H9 (cell line): Measurements from ENCODE around the gene RNF8. TPM values are rescaled to one million over a fixed set of nuclear protein-coding genes. Genes with fewer than 3 reads are reported as not detected.

ENCODE experiments used
- DNase-seq: peaks from one replicate; pipeline ENCODE4 v3.0.0-alpha.2; 2017
- H2AFZ ChIP-seq: one replicate; pipeline ENCODE4 v1.6.1; 2013; ENCODE audit warnings: mild to moderate bottlenecking, low read length, control low read depth, moderate library complexity
- H2AK5ac ChIP-seq: 2 replicates; pipeline ENCODE4 v1.6.1; 2013; ENCODE audit warnings: low read length, control low read depth, mixed read lengths; ENCODE audit not compliant: insufficient read length
- H2BK120ac ChIP-seq: one replicate; pipeline ENCODE4 v1.6.1; 2013; ENCODE audit warnings: low read depth, mild to moderate bottlenecking, low read length, control low read depth, inconsistent platforms; ENCODE audit not compliant: poor library complexity, severe bottlenecking
- H2BK12ac ChIP-seq: 2 replicates; pipeline ENCODE4 v1.6.1; 2013; ENCODE audit warnings: low read length, control low read depth, mixed read lengths, low read depth; ENCODE audit not compliant: insufficient read length
- H2BK15ac ChIP-seq: 2 replicates; pipeline ENCODE4 v1.6.1; 2013; ENCODE audit warnings: low read depth, low read length, control low read depth
- H2BK20ac ChIP-seq: one replicate; pipeline ENCODE4 v1.6.1; 2013; ENCODE audit warnings: low read depth, mild to moderate bottlenecking, low read length, control low read depth, inconsistent platforms; ENCODE audit not compliant: poor library complexity, severe bottlenecking
- H2BK5ac ChIP-seq: 2 replicates; pipeline ENCODE4 v1.6.1; 2013; ENCODE audit warnings: low read length, control low read depth, mixed read lengths; ENCODE audit not compliant: insufficient read length
- H3K14ac ChIP-seq: 2 replicates; pipeline ENCODE4 v1.6.1; 2013; ENCODE audit warnings: low read length, control low read depth; ENCODE audit not compliant: insufficient read depth
- H3K18ac ChIP-seq: 2 replicates; pipeline ENCODE4 v1.6.1; 2013; ENCODE audit warnings: low read depth, mild to moderate bottlenecking, mixed read lengths, low read length, control low read depth; ENCODE audit not compliant: insufficient read length
- H3K23ac ChIP-seq: 2 replicates; pipeline ENCODE4 v1.6.1; 2013; ENCODE audit warnings: low read length, control low read depth, mixed read lengths, low read depth; ENCODE audit not compliant: insufficient read length
- H3K23me2 ChIP-seq: 2 replicates; pipeline ENCODE4 v1.6.1; 2013; ENCODE audit warnings: low read depth, mild to moderate bottlenecking, mixed read lengths, low read length, control low read depth; ENCODE audit not compliant: insufficient read length, poor library complexity, severe bottlenecking
- H3K27ac ChIP-seq: 2 replicates; pipeline ENCODE4 v1.5.1; 2013; ENCODE audit warnings: low read length, control low read depth, mixed read lengths, low read depth; ENCODE audit not compliant: insufficient read length
- H3K27me3 ChIP-seq: 2 replicates; pipeline ENCODE4 v1.6.1; 2013; ENCODE audit warnings: low read length, control low read depth, inconsistent platforms; ENCODE audit not compliant: insufficient read depth
- H3K4ac ChIP-seq: 2 replicates; pipeline ENCODE4 v1.6.1; 2013; ENCODE audit warnings: low read depth, mild to moderate bottlenecking, control low read depth, inconsistent platforms, low read length, moderate library complexity
- H3K4me1 ChIP-seq: 2 replicates; pipeline ENCODE4 v1.6.1; 2013; ENCODE audit warnings: low read length, control low read depth, inconsistent platforms; ENCODE audit not compliant: insufficient read depth
- H3K4me2 ChIP-seq: 2 replicates; pipeline ENCODE4 v1.6.1; 2013; ENCODE audit warnings: low read length, control low read depth, mixed read lengths; ENCODE audit not compliant: insufficient read length, insufficient read depth
- H3K56ac ChIP-seq: 2 replicates; pipeline ENCODE4 v1.6.1; 2013; ENCODE audit warnings: low read depth, mild to moderate bottlenecking, mixed read lengths, low read length, control low read depth; ENCODE audit not compliant: insufficient read length
- H3K79me1 ChIP-seq: 2 replicates; pipeline ENCODE4 v1.6.1; 2013; ENCODE audit warnings: low read depth, mild to moderate bottlenecking, moderate library complexity, low read length, control low read depth, inconsistent platforms; ENCODE audit not compliant: insufficient read depth, poor library complexity, severe bottlenecking
- H3K79me2 ChIP-seq: 2 replicates; pipeline ENCODE4 v1.6.1; 2013; ENCODE audit warnings: low read length, control low read depth, inconsistent platforms; ENCODE audit not compliant: insufficient read depth
- H3K9ac ChIP-seq: 2 replicates; pipeline ENCODE4 v1.6.1; 2013; ENCODE audit warnings: low read length, control low read depth, mixed read lengths; ENCODE audit not compliant: insufficient read length; ENCODE audit errors: extremely low read depth
- H3K9me3 ChIP-seq: one replicate; pipeline ENCODE4 v1.6.1; 2013; ENCODE audit warnings: low read depth, low read length, inconsistent platforms; ENCODE audit not compliant: control insufficient read depth
- H3T11ph ChIP-seq: one replicate; pipeline ENCODE4 v1.6.1; 2013; ENCODE audit warnings: mild to moderate bottlenecking, low read length, control low read depth, inconsistent platforms
- H4K20me1 ChIP-seq: one replicate; pipeline ENCODE4 v1.6.1; 2013; ENCODE audit not compliant: control insufficient read depth, insufficient read length, insufficient read depth
- H4K5ac ChIP-seq: 2 replicates; pipeline ENCODE4 v1.6.1; 2013; ENCODE audit warnings: low read depth, mild to moderate bottlenecking, mixed read lengths, low read length, control low read depth; ENCODE audit not compliant: insufficient read length
- H4K8ac ChIP-seq: replicated peaks from 2 replicates; pipeline ENCODE4 v1.6.1; 2013; ENCODE audit warnings: low read length, control low read depth, mixed read lengths, low read depth; ENCODE audit not compliant: insufficient read length
- H4K91ac ChIP-seq: 2 replicates; pipeline ENCODE4 v1.6.1; 2013; ENCODE audit warnings: low read depth, mild to moderate bottlenecking, moderate library complexity, mixed read lengths, low read length, control low read depth; ENCODE audit not compliant: insufficient read length
- H3K27ac Mint-ChIP-seq, 3 experiments: 2 replicates in 2 of 3; 3 replicates in 1 of 3; pipeline ENCODE4 v1.8.0; 2020 to 2021; ENCODE audit warnings: mixed read lengths in 3 of 3, mild to moderate bottlenecking in 1 of 3, moderate library complexity in 1 of 3
- H3K27me3 Mint-ChIP-seq: 2 replicates; pipeline ENCODE4 v1.8.0; 2021; ENCODE audit warnings: low read depth, mild to moderate bottlenecking, moderate library complexity, mixed read lengths
- H3K36me3 Mint-ChIP-seq, 3 experiments: 2 replicates in 2 of 3; 3 replicates in 1 of 3; pipeline ENCODE4 v1.8.0; 2020 to 2021; ENCODE audit warnings: low read depth in 3 of 3, mixed read lengths in 3 of 3; ENCODE audit not compliant: insufficient read depth in 1 of 3
- H3K4me1 Mint-ChIP-seq, 2 experiments: 2 replicates each; pipeline ENCODE4 v1.8.0; 2020; ENCODE audit warnings: mixed read lengths in 2 of 2
- H3K4me3 Mint-ChIP-seq, 2 experiments: 2 replicates in 1 of 2; 3 replicates in 1 of 2; pipeline ENCODE4 v1.8.0; 2020 to 2021; ENCODE audit warnings: mild to moderate bottlenecking in 2 of 2, mixed read lengths in 2 of 2, moderate library complexity in 1 of 2
- H3K9me3 Mint-ChIP-seq, 2 experiments: 2 replicates in 1 of 2; 3 replicates in 1 of 2; pipeline ENCODE4 v1.8.0; 2020; ENCODE audit warnings: mild to moderate bottlenecking in 2 of 2, mixed read lengths in 2 of 2, moderate library complexity in 1 of 2
- CTCF ChIP-seq: fragments of 200-600 bp; sonication (generic); conservative IDR thresholded peaks from 3 replicates; pipeline ENCODE4 v1.8.0; 2021; ENCODE audit warnings: antibody characterized with exemption, mild to moderate bottlenecking
- WGBS: extraction: QIAGEN DNeasy Blood & Tissue Kit; methylation state at CpG from one replicate; pipeline ENCODE4 v1.1.7; 2013; ENCODE audit warnings: missing lambda C conversion rate, low lambda C conversion rate, mixed read lengths; ENCODE audit not compliant: insufficient read length; ENCODE audit errors: extremely low coverage; 5-methylcytosine and 5-hydroxymethylcytosine counted together
- total RNA-seq: library from RNA; stranded (reverse); gene quantifications from 2 replicates; pipeline ENCODE4 v1.2.1, GENCODE V29; 2021

RNF8 gene
- total RNA-seq, 1 experiment from 2014 or later: 34.7 TPM

GRCh38 chr6:37368961-37369320, 15.2 kb downstream of the RNF8 start:
- Histone ChIP-seq H2AFZ (no peak overlapping the region), H3K23ac (no peak overlapping the region), H2BK5ac (no peak overlapping the region), H4K91ac (no peak overlapping the region), H2BK12ac (no peak overlapping the region), H3T11ph (no peak overlapping the region), H4K20me1 (no peaks in the 10 kb centered on the region), H3K27ac (no peak overlapping the region), H3K4ac (no peak overlapping the region), H2AK5ac (no peak overlapping the region), H3K9me3 (no peaks in the 10 kb centered on the region), H2BK15ac (no peak overlapping the region), H3K79me2 (no peaks in the 10 kb centered on the region), H4K5ac (no peak overlapping the region), H3K27me3 (no peaks in the 10 kb centered on the region), H3K4me2 (no peak overlapping the region), H3K23me2 (no peaks in the 10 kb centered on the region), H3K14ac (no peak overlapping the region), H3K18ac (no peak overlapping the region), H3K56ac (no peak overlapping the region), H3K4me1 (no peaks in the 10 kb centered on the region), H3K9ac (no peak overlapping the region), H4K8ac (no peak overlapping the region), H3K79me1 (no peaks in the 10 kb centered on the region), H2BK20ac (no peak overlapping the region), H2BK120ac (no peak overlapping the region)
- Mint-ChIP-seq H3K4me1 (no peaks in the 10 kb centered on the region), H3K9me3 (no peaks in the 10 kb centered on the region), H3K36me3 (peaks cover 8 to 53% (median 27%) of the 10 kb centered on the region in 3 experiments; a peak in 5 of 7 replicates), H3K27me3 (no peaks in the 10 kb centered on the region), H3K27ac (no peak overlapping the region; a peak in 2 of 7 replicates), H3K4me3 (no peak overlapping the region)
- DNase-seq: no peak
- no CpG with 5 or more reads among the region's 1 CpG for WGBS
- no peak for TF ChIP-seq CTCF
